ENCODE results near the gene TAF5L.

- TF ChIP-seq CTCF (conservative IDR thresholded peaks at IDR 0.05; ENCODE audit: low read depth, low read length) = no peak
- no peak for TF ChIP-seq MAFK (IDR thresholded peaks at IDR 0.05; ENCODE audit: low read depth, low read length)
- no peak for TF ChIP-seq POLR2A (IDR thresholded peaks at IDR 0.05; ENCODE audit: low read depth, low read length)
- TF ChIP-seq FOS (IDR thresholded peaks at IDR 0.05; ENCODE audit: low read depth, low read length) = no peak
- no peak for TF ChIP-seq RAD21 (IDR thresholded peaks at IDR 0.05; ENCODE audit: low read length)
- TF ChIP-seq CEBPB (IDR thresholded peaks at IDR 0.05; ENCODE audit: low read depth, low read length) = 0 out of 2 replicates have a peak, but pooled peaks have one; percentile 32
- TF ChIP-seq USF2 (IDR thresholded peaks at IDR 0.05; ENCODE audit: low read depth, low read length) = no peak
- no peak for TF ChIP-seq MAZ (IDR thresholded peaks at IDR 0.05; ENCODE audit: borderline replicate concordance, low read depth, low read length)
- TF ChIP-seq BHLHE40 (IDR thresholded peaks at IDR 0.05; ENCODE audit: low read depth, low read length) = no peak
- no peak for TF ChIP-seq MXI1 (IDR thresholded peaks at IDR 0.05; ENCODE audit: borderline replicate concordance, low read depth, low read length)
- no peak for TF ChIP-seq RFX5 (IDR thresholded peaks at IDR 0.05; ENCODE audit: low read depth, low read length)
- TF ChIP-seq SMC3 (IDR thresholded peaks at IDR 0.05; ENCODE audit: low read depth, low read length) = no peak
- TF ChIP-seq RCOR1 (IDR thresholded peaks at IDR 0.05; ENCODE audit: insufficient replicate concordance, low read length) = no peak
- TF ChIP-seq CHD1 (IDR thresholded peaks at IDR 0.05; ENCODE audit: low read depth, low read length) = no peak
Measured at GRCh38 chr1:229643996-229644745, 18.2 kb upstream of the TAF5L start.
